Activated T-cell treated with anti-CD3 and anti-CD28 coated beads, Interleukin-2, amount 50 U/mL, for 72 hours (primary cell): ENCODE results near the gene AGXT2. TPM values are rescaled to one million over a fixed set of nuclear protein-coding genes. Genes with fewer than 3 reads are reported as not detected.

Source experiments
- ATAC-seq, 2 donors: fragments of 150-1000 bp; cut with Tn5 transposase; replicated peaks in 1 of 2; 2 replicates each; pipeline ENCODE4 v1.10.0; 2021; ENCODE audit warnings: moderate library complexity in 2 of 2, mild to moderate bottlenecking in 1 of 2
- DNase-seq, 2 donors: peaks; one replicate each; pipeline ENCODE4 v3.0.0; 2021 to 2022; ENCODE audit warnings: mixed read lengths in 1 of 2
- H3K27ac Mint-ChIP-seq: one replicate; pipeline ENCODE4 v1.8.0; 2022; ENCODE audit warnings: mild to moderate bottlenecking, moderate library complexity, mixed read lengths
- H3K27me3 Mint-ChIP-seq: one replicate; pipeline ENCODE4 v1.8.0; 2022; ENCODE audit warnings: low read depth, mixed read lengths
- H3K36me3 Mint-ChIP-seq, 2 donors: one replicate each; pipeline ENCODE4 v1.8.0; 2022; ENCODE audit warnings: mixed read lengths in 2 of 2, mild to moderate bottlenecking in 1 of 2; ENCODE audit not compliant: insufficient read depth in 2 of 2
- H3K4me1 Mint-ChIP-seq: one replicate; pipeline ENCODE4 v1.8.0; 2022; ENCODE audit warnings: low read depth, mixed read lengths
- H3K4me3 Mint-ChIP-seq, 2 donors: one replicate each; pipeline ENCODE4 v1.8.0; 2022; ENCODE audit warnings: mild to moderate bottlenecking in 2 of 2, mixed read lengths in 2 of 2, moderate library complexity in 2 of 2
- H3K9me3 Mint-ChIP-seq, 2 donors: one replicate each; pipeline ENCODE4 v1.8.0; 2022; ENCODE audit warnings: mixed read lengths in 2 of 2
- total RNA-seq, 2 donors: library from RNA; stranded (reverse); gene quantifications; one replicate each; pipeline ENCODE4 v1.2.3, GENCODE V29; 2022

AGXT2 gene
- total RNA-seq, 2 donors from 2014 or later, result not detected

DNA sequence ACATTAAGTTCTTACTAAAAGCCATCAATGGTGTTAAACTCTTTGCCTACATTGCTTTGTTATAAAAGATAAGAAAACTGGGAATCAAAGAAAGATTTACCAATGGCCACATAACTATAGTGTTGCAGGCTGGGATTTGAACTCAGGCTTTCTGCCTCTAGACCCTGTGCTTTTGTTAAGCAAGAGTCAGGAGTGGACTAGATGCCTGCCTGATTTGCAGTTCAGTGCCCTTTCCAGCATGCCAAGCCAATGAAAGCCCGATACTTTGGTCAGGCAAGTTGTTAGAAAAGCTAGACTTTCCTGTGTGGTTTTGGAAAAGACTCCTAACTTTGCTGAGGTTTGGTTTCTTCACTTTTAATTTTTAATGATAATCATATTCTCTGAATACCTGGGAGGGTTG is 21.4 kb upstream of the AGXT2 start:
- no peak overlapping the region for H3K27ac Mint-ChIP-seq
- H3K4me3 Mint-ChIP-seq, result no peak overlapping the region
- H3K9me3 Mint-ChIP-seq, result no peaks in the 10 kb centered on the region
- no peak for DNase-seq
- peaks cover 43% of the 10 kb centered on the region for H3K27me3 Mint-ChIP-seq
- ATAC-seq, result no peak
- no peaks in the 10 kb centered on the region for H3K4me1 Mint-ChIP-seq
- no peaks in the 10 kb centered on the region for H3K36me3 Mint-ChIP-seq

DNA sequence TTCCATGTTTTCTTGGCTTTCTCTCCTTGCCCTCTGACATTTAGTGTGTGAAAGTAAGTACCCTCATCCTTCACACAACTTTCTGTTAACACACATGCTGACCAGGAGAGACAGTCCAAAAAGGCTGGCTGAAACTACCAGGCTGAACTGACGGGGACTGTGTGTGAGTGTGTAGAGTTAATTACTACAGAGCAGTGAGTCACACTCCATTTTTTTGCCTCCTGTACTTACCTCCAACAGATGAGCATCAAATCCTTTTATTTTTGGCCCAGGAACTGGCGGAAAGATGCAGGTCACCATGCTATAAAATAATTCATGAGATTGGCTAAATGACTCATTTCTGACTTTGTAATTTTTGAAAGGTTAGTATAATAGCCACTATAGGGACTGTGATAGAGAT is 20.2 kb upstream of the AGXT2 start:
- Mint-ChIP-seq H3K9me3 (no peaks in the 10 kb centered on the region), H3K4me3 (no peak overlapping the region), H3K27me3 (peaks cover 52% of the 10 kb centered on the region), H3K27ac (no peak overlapping the region), H3K36me3 (no peaks in the 10 kb centered on the region), H3K4me1 (no peaks in the 10 kb centered on the region)
- no peak for DNase-seq
- no peak for ATAC-seq

DNA sequence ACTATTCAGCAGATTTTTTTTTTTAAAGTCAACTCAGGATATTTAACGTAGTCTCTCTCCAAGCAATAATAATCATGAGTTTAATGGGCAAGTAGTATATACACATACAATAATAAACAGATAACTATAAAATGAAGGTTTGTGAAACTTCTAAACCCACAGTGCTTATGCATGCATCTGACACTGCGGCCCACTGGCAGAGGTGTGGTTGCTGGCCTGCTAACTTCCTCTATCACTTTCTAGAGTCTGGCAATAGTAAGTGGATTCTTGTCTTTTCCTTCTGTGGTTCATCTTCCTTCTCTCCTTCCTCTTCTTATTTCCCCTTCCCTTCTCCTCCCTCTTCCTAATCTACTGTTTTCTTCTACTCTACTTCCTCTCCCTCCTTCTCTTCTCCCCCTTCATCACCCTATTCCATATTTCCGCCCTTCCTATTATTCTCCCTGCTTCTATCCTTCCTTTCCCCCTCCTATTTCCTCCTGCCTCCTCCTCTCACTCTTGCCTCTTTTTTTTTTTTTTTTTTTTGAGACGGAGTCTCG is 18.6 kb upstream of the AGXT2 start:
- Mint-ChIP-seq H3K9me3 (no peaks in the 10 kb centered on the region), H3K27ac (no peak overlapping the region), H3K27me3 (peaks cover 66% of the 10 kb centered on the region), H3K4me3 (no peak overlapping the region), H3K4me1 (no peaks in the 10 kb centered on the region), H3K36me3 (no peaks in the 10 kb centered on the region)
- ATAC-seq (no peak), DNase-seq (no peak)

DNA sequence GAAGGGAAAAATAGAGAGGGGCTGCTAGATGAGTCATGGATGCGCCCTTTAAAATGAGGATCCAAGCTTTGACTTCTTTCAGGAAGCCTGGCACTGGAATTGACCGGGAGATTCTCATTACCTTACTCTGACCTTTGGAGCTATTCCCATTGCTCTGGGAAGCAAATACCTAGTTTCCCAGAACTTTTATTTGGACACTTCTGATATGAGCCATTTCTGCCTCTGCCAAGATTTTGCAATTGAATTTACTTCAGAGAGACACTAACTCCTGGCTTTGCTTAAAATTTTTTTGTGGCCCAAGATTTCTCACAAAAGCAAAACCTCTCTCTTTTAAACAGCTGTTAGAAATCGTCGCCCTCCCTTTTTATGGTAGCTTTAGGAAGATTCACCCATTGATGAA is 15.7 kb upstream of the AGXT2 start:
- no peak for DNase-seq
- peaks cover 62% of the 10 kb centered on the region for H3K27me3 Mint-ChIP-seq

DNA sequence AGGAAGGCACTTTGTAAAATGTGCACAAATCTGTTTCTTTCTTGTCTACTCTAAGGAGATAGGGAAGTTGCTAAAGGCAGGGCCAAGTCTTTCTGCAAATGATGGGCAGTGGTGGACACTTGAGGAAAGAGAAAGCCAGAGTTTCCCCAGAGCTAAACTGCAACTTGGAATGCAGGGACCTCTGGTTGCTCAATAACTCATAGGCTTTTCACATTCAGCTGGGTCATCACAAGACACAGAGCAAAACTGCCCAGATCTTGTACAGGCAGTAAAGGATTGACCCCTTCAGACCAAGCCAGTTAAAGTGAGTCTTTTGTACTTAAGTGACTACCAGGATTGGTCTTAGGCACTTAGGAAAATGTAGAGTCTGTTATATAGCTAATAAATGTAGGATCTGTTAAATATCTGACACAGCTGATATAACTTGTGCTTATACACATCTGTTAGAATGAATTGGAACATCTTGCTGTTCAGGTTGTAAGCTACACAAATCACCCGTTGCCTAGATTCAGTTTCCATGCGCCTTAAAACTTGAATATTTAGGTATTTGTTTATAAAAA is 13.5 kb upstream of the AGXT2 start:
- Mint-ChIP-seq H3K4me3 (no peak overlapping the region), H3K4me1 (peaks cover 12% of the 10 kb centered on the region), H3K9me3 (no peaks in the 10 kb centered on the region), H3K36me3 (no peaks in the 10 kb centered on the region), H3K27ac (no peak overlapping the region), H3K27me3 (peaks cover 69% of the 10 kb centered on the region)
- ATAC-seq (no peak), DNase-seq (no peak)

More for the DNA sequence above, 15.7 kb upstream of the AGXT2 start:
- no peak overlapping the region for H3K4me3 Mint-ChIP-seq
- no peaks in the 10 kb centered on the region for H3K9me3 Mint-ChIP-seq
- ATAC-seq, result no peak
- peaks cover 4% of the 10 kb centered on the region for H3K4me1 Mint-ChIP-seq
- no peaks in the 10 kb centered on the region for H3K36me3 Mint-ChIP-seq
- no peak overlapping the region for H3K27ac Mint-ChIP-seq

DNA sequence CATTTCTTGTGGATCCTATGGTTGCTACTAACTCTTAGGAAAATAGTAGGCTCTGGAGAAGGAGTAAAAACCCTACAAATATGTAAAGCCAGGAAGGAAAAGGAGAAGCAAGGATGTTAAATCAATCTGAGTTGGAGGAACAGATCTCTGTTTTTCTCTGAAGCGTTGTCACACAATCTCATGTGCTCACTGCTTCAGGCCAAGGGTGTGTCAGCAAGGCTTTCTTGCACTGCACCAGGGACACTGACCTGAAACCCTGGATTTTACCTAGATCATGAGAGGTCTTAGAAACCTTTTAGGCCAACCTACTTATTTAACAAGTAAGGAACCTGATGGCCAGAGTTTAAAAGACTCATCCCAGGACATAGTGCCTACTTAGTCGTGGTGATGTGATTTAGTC is 12.5 kb upstream of the AGXT2 start:
- Mint-ChIP-seq H3K36me3 (no peaks in the 10 kb centered on the region), H3K4me3 (no peak overlapping the region), H3K27me3 (peaks cover 66% of the 10 kb centered on the region), H3K4me1 (peaks cover 12% of the 10 kb centered on the region), H3K9me3 (no peaks in the 10 kb centered on the region), H3K27ac (no peak overlapping the region)
- DNase-seq, result no peak
- ATAC-seq, result no peak

DNA sequence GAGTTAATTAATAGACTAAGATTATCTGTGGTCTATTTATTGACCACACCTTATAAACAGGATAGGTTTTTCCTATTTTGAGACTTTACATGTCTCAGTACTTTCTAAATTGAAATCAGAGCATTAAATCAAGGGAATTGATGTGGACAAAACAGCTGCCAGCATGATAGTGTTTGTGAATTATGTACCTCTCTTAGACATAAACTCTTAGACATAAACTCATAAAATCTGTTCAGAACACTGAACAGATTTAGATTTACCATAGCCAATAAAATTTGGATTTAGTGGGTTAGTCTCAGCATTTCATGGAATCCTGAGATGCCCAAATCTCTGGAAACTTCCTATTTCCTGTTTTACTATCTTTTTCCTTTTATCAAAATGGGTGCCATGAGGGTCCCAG is 11.5 kb upstream of the AGXT2 start:
- Mint-ChIP-seq H3K36me3 (no peaks in the 10 kb centered on the region), H3K9me3 (no peaks in the 10 kb centered on the region), H3K4me1 (peaks cover 12% of the 10 kb centered on the region), H3K27ac (no peak overlapping the region), H3K27me3 (peaks cover 69% of the 10 kb centered on the region), H3K4me3 (no peak overlapping the region)
- ATAC-seq (no peak), DNase-seq (no peak)

DNA sequence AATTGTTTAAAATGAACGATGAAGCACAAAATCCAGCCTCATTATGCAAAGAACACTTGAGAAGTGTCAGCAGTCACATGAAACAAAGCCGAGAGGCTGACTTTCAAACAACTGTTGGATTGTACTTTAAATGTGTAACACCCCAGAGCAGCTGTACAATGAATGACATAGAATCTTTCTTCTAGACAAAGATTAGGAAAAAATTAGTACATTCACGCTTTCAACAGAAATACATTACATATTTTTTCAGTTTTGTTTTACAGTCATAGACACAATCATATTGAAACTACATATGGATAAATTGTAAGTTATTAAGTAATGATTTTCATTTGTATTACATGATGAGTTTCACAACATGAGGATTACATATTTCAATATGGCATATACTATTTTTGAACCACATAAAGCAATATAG is 10.6 kb upstream of the AGXT2 start:
- H3K9me3 Mint-ChIP-seq, result no peaks in the 10 kb centered on the region
- H3K4me3 Mint-ChIP-seq, result peak overlapping the region in 1 of 2 donors; percentile 18
- peak overlapping the region; percentile 19 for H3K27ac Mint-ChIP-seq
- peak; percentile 60 to 76 for ATAC-seq
- no peak for DNase-seq
- peaks cover 12% of the 10 kb centered on the region for H3K4me1 Mint-ChIP-seq
- H3K36me3 Mint-ChIP-seq, result no peaks in the 10 kb centered on the region
- peaks cover 72% of the 10 kb centered on the region for H3K27me3 Mint-ChIP-seq

DNA sequence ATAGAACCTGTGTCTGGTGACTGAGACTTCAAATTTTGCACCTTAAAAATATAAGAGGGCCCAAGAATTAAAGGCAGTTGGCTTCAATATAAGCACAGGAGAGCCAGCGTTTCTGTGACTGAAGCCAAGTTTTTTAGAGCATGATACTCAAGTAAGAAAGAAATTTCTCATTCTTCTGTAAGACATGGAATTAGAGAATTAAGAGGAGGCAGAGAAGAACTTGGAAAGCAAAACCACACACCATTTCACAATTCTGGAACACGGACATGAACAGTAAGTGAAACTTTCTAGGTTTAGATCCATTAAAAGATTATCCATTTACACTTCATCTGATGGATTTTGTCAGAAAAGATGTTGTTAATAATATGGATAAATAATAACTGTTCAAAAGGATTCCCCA is 8.9 kb upstream of the AGXT2 start:
- Mint-ChIP-seq H3K4me1 (peaks cover 12% of the 10 kb centered on the region), H3K9me3 (no peaks in the 10 kb centered on the region), H3K27ac (no peak overlapping the region), H3K27me3 (peaks cover 63% of the 10 kb centered on the region), H3K4me3 (no peak overlapping the region), H3K36me3 (no peaks in the 10 kb centered on the region)
- no peak for DNase-seq
- no peak for ATAC-seq

DNA sequence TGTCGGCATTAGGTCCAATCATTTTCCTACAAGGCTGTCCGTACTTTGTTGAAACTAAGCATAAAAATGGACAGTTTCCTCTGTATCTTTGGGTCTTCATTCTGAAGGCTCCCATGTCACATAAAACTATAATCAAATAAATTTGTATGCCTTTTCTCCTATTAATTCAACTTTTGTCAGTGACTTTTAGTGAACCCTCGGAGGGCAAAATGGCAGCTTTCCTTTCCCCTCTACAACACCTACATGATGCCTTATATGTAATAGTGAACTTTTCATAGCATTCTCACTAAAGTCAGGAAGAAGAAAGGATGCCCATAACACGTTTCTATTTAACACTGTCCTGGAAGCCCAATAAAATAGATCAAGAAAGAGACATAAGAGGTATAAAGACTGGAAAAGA is 5.1 kb upstream of the AGXT2 start:
- ATAC-seq (no peak), DNase-seq (no peak)
- Mint-ChIP-seq H3K4me1 (peaks cover 2% of the 10 kb centered on the region), H3K27me3 (peaks cover 66% of the 10 kb centered on the region), H3K27ac (no peak overlapping the region), H3K9me3 (no peaks in the 10 kb centered on the region), H3K36me3 (no peaks in the 10 kb centered on the region), H3K4me3 (no peak overlapping the region)

DNA sequence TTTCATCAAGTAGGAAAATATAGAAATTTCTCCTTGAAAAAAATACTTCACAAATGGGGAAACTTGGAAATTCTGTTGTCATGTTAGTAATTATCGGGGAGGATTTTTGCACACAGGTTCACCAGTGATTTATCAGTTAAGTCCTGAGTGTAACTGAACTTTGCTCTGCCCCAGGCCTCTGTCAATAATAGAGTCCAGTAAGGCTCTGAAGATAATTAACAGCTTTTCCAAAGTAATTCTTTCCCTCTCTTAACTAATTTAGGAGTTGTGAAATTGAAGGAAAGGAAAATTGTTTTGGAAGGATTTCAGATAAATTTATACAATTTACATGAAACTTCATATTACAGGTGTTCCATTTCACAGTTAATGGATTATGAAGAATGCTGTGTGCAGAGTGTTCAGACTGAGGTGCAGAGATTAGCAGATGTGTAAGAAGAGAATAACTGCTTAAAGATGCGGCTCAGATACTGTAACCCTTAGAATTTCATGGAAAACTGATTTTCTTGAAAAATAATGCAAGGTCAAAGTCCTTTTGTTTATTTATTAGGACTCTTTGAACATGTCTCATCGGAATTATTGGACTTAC is 2.9 kb upstream of the AGXT2 start:
- Mint-ChIP-seq H3K36me3 (no peaks in the 10 kb centered on the region), H3K9me3 (no peaks in the 10 kb centered on the region), H3K4me3 (no peak overlapping the region), H3K4me1 (no peaks in the 10 kb centered on the region), H3K27ac (no peak overlapping the region), H3K27me3 (peaks cover 50% of the 10 kb centered on the region)
- DNase-seq (no peak), ATAC-seq (no peak)

DNA sequence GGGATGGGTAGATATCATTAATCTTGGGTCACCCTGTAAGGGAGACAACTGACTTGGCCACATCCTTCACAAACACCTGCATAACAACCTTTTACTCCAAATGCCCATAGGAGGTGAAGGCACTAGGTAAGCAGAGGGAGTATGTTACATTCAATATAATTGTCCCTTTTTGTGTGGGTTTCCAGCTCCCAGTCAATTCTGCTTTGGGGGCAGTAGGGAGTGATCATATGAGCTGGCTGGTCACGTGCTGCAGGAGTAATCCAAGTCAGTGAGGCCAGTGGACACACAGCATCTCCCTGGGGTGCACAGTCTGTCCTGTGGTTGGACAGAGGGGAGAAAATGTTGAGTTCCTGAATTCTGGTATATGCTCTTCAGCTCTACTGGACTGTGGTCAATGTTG is 1.2 kb upstream of the AGXT2 start:
- ATAC-seq (no peak), DNase-seq (no peak)
- Mint-ChIP-seq H3K4me1 (no peaks in the 10 kb centered on the region), H3K4me3 (no peak overlapping the region), H3K36me3 (no peaks in the 10 kb centered on the region), H3K27me3 (peaks cover 35% of the 10 kb centered on the region), H3K27ac (no peak overlapping the region), H3K9me3 (no peaks in the 10 kb centered on the region)

DNA sequence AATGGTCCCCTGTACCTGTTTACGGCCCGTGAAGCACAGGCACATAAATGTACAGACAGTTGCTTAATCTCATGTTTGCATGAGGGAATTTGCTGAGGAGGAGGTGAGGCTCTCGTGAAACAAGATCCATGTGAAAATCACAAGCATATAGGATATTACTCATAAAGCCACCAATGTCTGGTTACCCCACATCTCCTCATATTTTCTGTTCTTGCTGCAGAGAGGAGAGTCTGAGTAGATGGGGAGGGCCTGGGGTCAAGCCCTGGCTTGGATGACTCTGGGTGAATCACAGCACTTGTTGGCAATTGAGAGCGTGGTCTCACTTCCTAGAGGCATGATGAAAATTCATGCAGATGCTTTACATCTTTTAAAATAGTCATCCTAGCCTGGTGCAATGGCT is 975 bp downstream of the AGXT2 start:
- Mint-ChIP-seq H3K4me3 (no peak overlapping the region), H3K27me3 (peaks cover 22% of the 10 kb centered on the region), H3K9me3 (no peaks in the 10 kb centered on the region), H3K36me3 (no peaks in the 10 kb centered on the region), H3K27ac (no peak overlapping the region), H3K4me1 (no peaks in the 10 kb centered on the region)
- DNase-seq (no peak), ATAC-seq (peak; percentile 36 to 75)

DNA sequence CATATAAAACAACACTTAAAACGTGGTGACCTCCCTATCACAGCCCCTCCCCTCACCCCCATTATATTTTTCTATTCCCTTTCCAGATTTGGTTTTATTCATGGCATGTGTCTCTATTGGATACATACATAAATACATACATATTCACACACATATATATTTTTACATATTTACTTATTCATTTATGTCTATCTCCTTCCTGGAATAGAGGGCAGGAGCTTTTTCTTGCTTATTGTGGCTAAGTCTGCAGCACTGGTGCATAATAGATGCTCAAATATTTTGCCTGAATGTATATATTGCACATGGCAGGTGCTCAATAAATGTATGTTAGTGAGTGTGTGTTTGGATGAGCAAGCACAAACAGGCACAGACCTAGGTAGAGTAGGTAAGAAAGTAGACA is 2.5 kb downstream of the AGXT2 start:
- Mint-ChIP-seq H3K27me3 (peaks cover 27% of the 10 kb centered on the region), H3K4me3 (no peak overlapping the region), H3K4me1 (no peaks in the 10 kb centered on the region), H3K9me3 (no peaks in the 10 kb centered on the region), H3K36me3 (no peaks in the 10 kb centered on the region), H3K27ac (no peak overlapping the region)
- no peak for DNase-seq
- no peak for ATAC-seq
